Tibial nerve (tissue), 4 donors: ENCODE data around the gene CXCL10. TPM values are rescaled to one million over a fixed set of nuclear protein-coding genes. Genes with fewer than 3 reads are reported as not detected.
"Not testable (repeated sequence)": the region's sequence is repeated elsewhere in the genome, so short reads cannot be mapped to it uniquely, and the experiment has no call there.

Experiments used
- DNase-seq, 2 donors: peaks; one replicate each; pipeline ENCODE4 v3.0.0-alpha.2; 2019; ENCODE audit warnings: low spot score in 2 of 2
- H3K27ac ChIP-seq, 4 donors: fragments of 200-600 bp; sonication (generic) in 3 of 4; one replicate each; pipeline ENCODE4 v1.5.1; 2017 to 2019; ENCODE audit warnings: mild to moderate bottlenecking in 1 of 4
- H3K27me3 ChIP-seq, 2 donors: fragments of 200-600 bp; sonication (generic) in 1 of 2; one replicate each; pipeline versions ENCODE4 v1.5.1 to v1.6.0; 2017 to 2019
- H3K36me3 ChIP-seq, 3 donors: fragments of 200-600 bp; sonication (generic); one replicate each; pipeline ENCODE4 v1.5.1; 2018 to 2019
- H3K4me1 ChIP-seq, 4 donors: fragments of 200-600 bp; sonication (generic) in 3 of 4; one replicate each; pipeline ENCODE4 v1.5.1; 2017 to 2019
- H3K4me3 ChIP-seq, 4 donors: fragments of 200-600 bp; sonication (generic) in 3 of 4; one replicate each; pipeline ENCODE4 v1.5.1; 2017 to 2019; ENCODE audit warnings: mild to moderate bottlenecking in 1 of 4, moderate library complexity in 1 of 4
- H3K9me3 ChIP-seq, 4 donors: fragments of 200-600 bp; sonication (generic) in 3 of 4; one replicate each; pipeline ENCODE4 v1.5.1; 2017 to 2019
- CTCF ChIP-seq, 5 experiments: fragments of 200-600 bp in 3 of 5; fragments of 450-650 bp in 2 of 5; sonication (generic) in 3 of 5; IDR thresholded peaks; one replicate each; pipeline ENCODE4 v1.5.1; 2016 to 2019; ENCODE audit warnings: antibody characterized with exemption in 5 of 5, mild to moderate bottlenecking in 3 of 5, moderate library complexity in 2 of 5
- EP300 ChIP-seq, 2 donors: sonication (generic); formaldehyde crosslinking; IDR thresholded peaks; one replicate each; pipeline ENCODE4 v1.6.1; 2017; ENCODE audit warnings: antibody characterized with exemption in 2 of 2, mild to moderate bottlenecking in 1 of 2
- POLR2A ChIP-seq, 2 donors: fragments of 450-650 bp; IDR thresholded peaks; one replicate each; pipeline ENCODE4 v1.6.1; 2017; ENCODE audit warnings: antibody characterized with exemption in 2 of 2, mild to moderate bottlenecking in 2 of 2, moderate library complexity in 2 of 2
- WGBS, 2 donors: methylation state at CpG; one replicate each; pipeline ENCODE4 v1.1.5; 2018; 5-methylcytosine and 5-hydroxymethylcytosine counted together
- total RNA-seq, 4 donors: library from RNA; depleted of rRNA; stranded (reverse); fragments of >200 nt; gene quantifications; one replicate each; pipeline ENCODE4 v1.1.0, GENCODE V29; 2016

The CXCL10 gene
- total RNA-seq, 4 donors from 2014 or later, result 1.2 to 2.8 TPM; not detected in 2

- Histone ChIP-seq H3K27ac (no peak overlapping the region), H3K36me3 (no peaks in the 10 kb centered on the region), H3K27me3 (no peaks in the 10 kb centered on the region), H3K9me3 (no peaks in the 10 kb centered on the region), H3K4me3 (no peak overlapping the region), H3K4me1 (no peaks in the 10 kb centered on the region)
- WGBS, 2 donors, result 82 to 84% methylated on average over 7 of the region's 7 CpGs
- no peak for DNase-seq
- TF ChIP-seq CTCF (IDR thresholded peaks at IDR 0.05) (no peak), EP300 (IDR thresholded peaks at IDR 0.05) (no peak), POLR2A (IDR thresholded peaks at IDR 0.05) (no peak)
These were observed 21.6 kb downstream of the CXCL10 start for GRCh38 chr4:76001700-76002099.

- no peak for DNase-seq
- Histone ChIP-seq H3K4me3 (no peak overlapping the region), H3K27me3 (no peaks in the 10 kb centered on the region), H3K9me3 (no peaks in the 10 kb centered on the region), H3K27ac (no peak overlapping the region), H3K4me1 (no peaks in the 10 kb centered on the region), H3K36me3 (no peaks in the 10 kb centered on the region)
- WGBS, 2 donors, result 94 to 96% methylated on average over 1 of the region's 1 CpG
- TF ChIP-seq EP300 (IDR thresholded peaks at IDR 0.05) (no peak), CTCF (IDR thresholded peaks at IDR 0.05) (no peak), POLR2A (IDR thresholded peaks at IDR 0.05) (no peak)
These were observed 23.0 kb downstream of the CXCL10 start for GRCh38 chr4:76000279-76000678.

GRCh38 chr4:75998525-75999147, 24.7 kb downstream of the CXCL10 start:
- WGBS, 2 donors, result 86% methylated on average over 2 of the region's 2 CpGs
- not testable (repeated sequence) for H3K27me3 ChIP-seq, H3K9me3 ChIP-seq, H3K36me3 ChIP-seq, H3K4me3 ChIP-seq, H3K4me1 ChIP-seq, H3K27ac ChIP-seq, DNase-seq

GRCh38 chr4:75997946-75998345, 25.4 kb downstream of the CXCL10 start:
- Histone ChIP-seq H3K4me3 (no peak overlapping the region), H3K36me3 (no peaks in the 10 kb centered on the region), H3K9me3 (no peaks in the 10 kb centered on the region), H3K4me1 (no peaks in the 10 kb centered on the region), H3K27me3 (no peaks in the 10 kb centered on the region), H3K27ac (no peak overlapping the region)
- no peak for DNase-seq
- 74 to 89% methylated on average over 2 of the region's 2 CpGs for WGBS, 2 donors
- no peak for TF ChIP-seq EP300 (IDR thresholded peaks at IDR 0.05)
- TF ChIP-seq CTCF (IDR thresholded peaks at IDR 0.05), result no peak
- no peak for TF ChIP-seq POLR2A (IDR thresholded peaks at IDR 0.05)

GRCh38 chr4:75997081-75997480, 26.2 kb downstream of the CXCL10 start:
- H3K27me3 ChIP-seq, result no peaks in the 10 kb centered on the region
- no peak overlapping the region for H3K27ac ChIP-seq
- DNase-seq, result no peak
- TF ChIP-seq CTCF (IDR thresholded peaks at IDR 0.05) (no peak), POLR2A (IDR thresholded peaks at IDR 0.05) (no peak), EP300 (IDR thresholded peaks at IDR 0.05) (no peak)
- no peaks in the 10 kb centered on the region for H3K4me1 ChIP-seq
- WGBS, 2 donors, result 75 to 87% methylated on average over 1 of the region's 1 CpG
- no peak overlapping the region for H3K4me3 ChIP-seq
- no peaks in the 10 kb centered on the region for H3K36me3 ChIP-seq
- H3K9me3 ChIP-seq, result no peaks in the 10 kb centered on the region

GRCh38 chr4:75995727-75996126, 27.6 kb downstream of the CXCL10 start:
- DNase-seq, result no peak
- 8 to 9% methylated on average over 5 of the region's 5 CpGs for WGBS, 2 donors
- TF ChIP-seq CTCF (IDR thresholded peaks at IDR 0.05) (peak; percentile 44 to 74 (median 66)), POLR2A (IDR thresholded peaks at IDR 0.05) (no peak), EP300 (IDR thresholded peaks at IDR 0.05) (no peak)
- no peak overlapping the region for H3K4me3 ChIP-seq
- no peak overlapping the region for H3K27ac ChIP-seq
- H3K27me3 ChIP-seq, result no peaks in the 10 kb centered on the region
- no peaks in the 10 kb centered on the region for H3K9me3 ChIP-seq
- H3K4me1 ChIP-seq, result peaks cover 0 to 5% (median 0%) of the 10 kb centered on the region in 4 donors
- H3K36me3 ChIP-seq, result no peaks in the 10 kb centered on the region
